ENCODE measurements around the gene CAT.

CAT gene

GRCh38 chr11:34425867-34426266 lies 12.9 kb upstream of the CAT start:
- DNase-seq = no peak

- no peak for DNase-seq
Observed at GRCh38 chr11:34426766-34427185, 12.0 kb upstream of the CAT start.

GRCh38 chr11:34427186-34427805 lies 11.4 kb upstream of the CAT start:
- DNase-seq = no peak

- no peak for DNase-seq
Observed at GRCh38 chr11:34431979-34432378, 6.8 kb upstream of the CAT start.

- no peak for DNase-seq
Observed at GRCh38 chr11:34432822-34433221, 5.9 kb upstream of the CAT start.

GRCh38 chr11:34433899-34434298 lies 4.8 kb upstream of the CAT start:
- no peak for DNase-seq

GRCh38 chr11:34437224-34438125 lies 1.3 kb upstream of the CAT start:
- DNase-seq = no peak

- no peak for DNase-seq
Observed at GRCh38 chr11:34439610-34440198, 970 bp downstream of the CAT start.

- DNase-seq = no peak
Observed at GRCh38 chr11:34441814-34442213, 3.1 kb downstream of the CAT start.

- DNase-seq = no peak
Observed at GRCh38 chr11:34443136-34443535, 4.4 kb downstream of the CAT start.

- no peak for DNase-seq
Observed at GRCh38 chr11:34444428-34444827, 5.7 kb downstream of the CAT start.

GRCh38 chr11:34445956-34446355 lies 7.2 kb downstream of the CAT start:
- DNase-seq = no peak

- no peak for DNase-seq
Observed at GRCh38 chr11:34446386-34446785, 7.7 kb downstream of the CAT start.

- no peak for DNase-seq
Observed at GRCh38 chr11:34447044-34447443, 8.3 kb downstream of the CAT start.

- no peak for DNase-seq
Observed at GRCh38 chr11:34448223-34448994, 9.7 kb downstream of the CAT start.

GRCh38 chr11:34449013-34449412 lies 10.3 kb downstream of the CAT start:
- no peak for DNase-seq

- no peak for DNase-seq
Observed at GRCh38 chr11:34451053-34451452, 12.3 kb downstream of the CAT start.

GRCh38 chr11:34454308-34455032 lies 15.7 kb downstream of the CAT start:
- DNase-seq = no peak

GRCh38 chr11:34457607-34458006 lies 18.9 kb downstream of the CAT start:
- no peak for DNase-seq

- no peak for DNase-seq
Observed at GRCh38 chr11:34458525-34458924, 19.8 kb downstream of the CAT start.

- DNase-seq = no peak
Observed at GRCh38 chr11:34459507-34460162, 20.9 kb downstream of the CAT start.

GRCh38 chr11:34460278-34460677 lies 21.5 kb downstream of the CAT start:
- DNase-seq = no peak
